CD4-positive, alpha-beta T cell treated with Interleukin-17A for 4 hours (primary cell): ENCODE results near the gene TMX3.

Source experiments
- DNase-seq: peaks from one replicate; pipeline ENCODE4 v3.0.0-alpha.2; 2020; ENCODE audit warnings: mixed read lengths

Gene TMX3, protein sequence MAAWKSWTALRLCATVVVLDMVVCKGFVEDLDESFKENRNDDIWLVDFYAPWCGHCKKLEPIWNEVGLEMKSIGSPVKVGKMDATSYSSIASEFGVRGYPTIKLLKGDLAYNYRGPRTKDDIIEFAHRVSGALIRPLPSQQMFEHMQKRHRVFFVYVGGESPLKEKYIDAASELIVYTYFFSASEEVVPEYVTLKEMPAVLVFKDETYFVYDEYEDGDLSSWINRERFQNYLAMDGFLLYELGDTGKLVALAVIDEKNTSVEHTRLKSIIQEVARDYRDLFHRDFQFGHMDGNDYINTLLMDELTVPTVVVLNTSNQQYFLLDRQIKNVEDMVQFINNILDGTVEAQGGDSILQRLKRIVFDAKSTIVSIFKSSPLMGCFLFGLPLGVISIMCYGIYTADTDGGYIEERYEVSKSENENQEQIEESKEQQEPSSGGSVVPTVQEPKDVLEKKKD

DNA sequence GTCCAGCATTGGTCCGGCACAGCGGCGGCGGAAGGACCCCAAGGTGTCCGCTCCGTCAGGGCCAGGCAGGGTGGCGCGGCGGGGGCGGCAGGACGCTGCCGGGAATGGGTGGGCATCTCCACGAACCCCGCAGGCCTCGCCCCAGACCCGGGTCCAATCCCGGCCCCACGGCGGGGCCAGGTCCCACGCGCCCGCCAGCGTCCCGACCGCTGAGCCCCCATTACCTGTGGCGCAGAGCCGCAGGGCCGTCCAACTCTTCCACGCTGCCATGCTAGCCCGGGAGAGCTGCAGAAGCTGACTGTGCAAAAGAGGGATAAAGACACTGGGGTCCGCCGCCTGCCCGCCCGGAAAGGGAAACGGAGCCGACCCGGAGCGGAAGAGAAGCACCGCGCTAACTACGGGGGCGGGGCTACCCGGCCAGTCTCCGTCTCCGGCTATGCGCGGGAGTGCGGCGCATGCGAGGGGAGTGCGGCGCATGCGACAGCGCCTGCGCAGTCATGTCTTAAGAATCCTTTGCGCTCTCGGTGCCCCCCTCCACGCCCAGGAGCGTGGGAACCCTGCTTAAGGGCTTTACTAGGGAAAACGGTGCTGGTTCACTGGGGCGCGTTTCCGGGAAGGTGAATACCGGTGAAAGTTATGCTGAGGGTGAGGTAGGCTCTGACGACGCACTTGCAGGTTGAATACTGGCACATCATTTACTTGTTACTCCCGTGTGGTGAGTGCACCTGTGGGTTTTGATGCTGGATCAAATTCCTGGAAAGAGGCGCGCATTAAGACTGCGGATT, at the start of gene TMX3:
Gene TMX3, minus strand, starts transcription at position 397 of the 785 bp plus-strand sequence. Its CDS starts 127 bp downstream, at position 270.
- DNase-seq, result peak; percentile 95

DNA sequence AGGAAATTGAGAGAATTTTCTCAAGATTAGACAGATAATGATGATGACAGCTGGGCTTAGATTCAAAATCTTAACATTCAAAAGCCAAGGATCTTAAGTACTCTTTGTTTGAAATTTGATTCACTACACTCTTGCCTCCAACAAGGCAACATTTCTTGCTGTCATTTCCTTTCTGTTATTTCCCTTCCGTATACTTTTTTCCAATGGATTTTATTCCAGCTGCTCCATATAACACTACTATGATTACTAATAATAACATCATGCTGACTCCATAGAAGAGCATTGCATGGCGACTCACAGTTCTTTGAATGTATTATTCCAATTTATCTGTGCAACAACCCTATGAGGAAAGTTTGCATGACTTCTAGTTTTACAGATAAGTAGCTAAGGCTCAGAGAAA, 49.1 kb upstream of the TMX3 start:
- no peak for DNase-seq

DNA sequence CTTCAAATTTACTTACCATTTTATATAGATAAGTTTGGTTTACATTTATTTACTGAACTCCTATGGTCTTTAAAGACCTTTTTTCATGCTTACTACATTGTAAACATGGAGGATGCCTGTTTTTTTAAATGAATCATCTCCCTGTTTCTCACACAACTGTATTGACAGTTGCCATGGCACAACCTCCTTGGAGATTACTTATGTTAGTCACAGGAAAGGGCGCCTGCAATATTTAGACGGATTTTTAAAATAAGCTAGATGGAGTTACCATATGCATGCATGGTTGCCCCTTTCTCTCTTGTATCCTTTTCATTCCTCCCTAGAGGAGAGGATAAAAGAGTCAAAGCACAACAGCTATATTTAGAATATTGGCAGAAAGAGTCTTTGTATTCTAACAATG, 48.2 kb upstream of the TMX3 start:
- no peak for DNase-seq

DNA sequence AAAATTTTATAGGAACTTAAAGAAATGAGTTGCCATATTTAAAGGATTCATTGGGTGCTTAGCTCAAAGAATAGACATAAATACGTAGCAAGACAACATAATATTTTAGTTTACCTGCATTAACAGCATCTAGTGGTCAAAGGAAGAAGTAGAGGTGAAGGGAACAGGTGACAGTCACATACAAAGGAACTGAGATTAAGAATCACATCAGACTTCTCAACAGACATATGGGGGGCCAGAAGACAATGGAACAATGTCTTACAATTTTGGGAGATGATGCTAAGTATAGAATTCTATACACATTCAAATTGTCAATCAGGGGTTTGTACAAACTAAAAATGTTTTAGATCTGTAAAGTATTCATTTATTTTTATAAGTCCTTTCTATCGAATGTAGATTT, 44.4 kb upstream of the TMX3 start:
- no peak for DNase-seq

DNA sequence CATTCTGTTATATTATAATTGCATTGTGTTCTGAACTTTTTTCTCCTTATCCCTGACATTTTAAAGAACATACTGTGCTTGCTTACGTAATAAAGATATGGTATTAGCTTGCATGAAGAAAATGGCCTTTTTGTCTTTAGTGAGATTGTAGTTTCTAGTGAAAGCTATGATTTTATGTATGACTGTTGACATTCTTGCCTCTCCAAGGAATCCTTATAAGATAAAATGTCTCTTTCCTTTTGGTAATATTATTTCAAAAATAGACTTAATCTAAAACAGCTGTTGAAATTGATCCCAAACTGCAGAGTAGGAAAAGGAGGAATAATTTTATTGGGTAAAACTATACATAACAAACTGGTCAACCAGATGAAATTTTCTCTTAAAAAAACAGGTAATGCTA, 42.2 kb upstream of the TMX3 start:
- no peak for DNase-seq

DNA sequence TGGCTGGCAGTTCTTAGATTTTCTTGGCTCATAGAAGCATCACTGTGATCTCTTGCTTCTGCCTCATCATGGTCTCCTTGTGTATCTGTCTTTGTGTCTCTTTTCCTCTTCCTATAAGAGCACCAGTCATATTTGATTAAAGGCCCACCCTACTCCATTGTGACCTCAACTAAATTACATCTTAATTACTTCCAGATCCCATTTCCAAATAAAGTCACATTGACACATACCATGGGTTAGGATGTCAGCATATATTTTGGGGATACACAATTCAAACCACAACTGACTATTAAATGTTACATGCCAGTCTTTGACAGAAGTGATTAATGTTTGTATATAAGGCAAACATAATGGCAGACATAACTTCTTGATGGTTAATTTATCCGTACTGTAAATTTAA, 27.3 kb upstream of the TMX3 start:
- no peak for DNase-seq

DNA sequence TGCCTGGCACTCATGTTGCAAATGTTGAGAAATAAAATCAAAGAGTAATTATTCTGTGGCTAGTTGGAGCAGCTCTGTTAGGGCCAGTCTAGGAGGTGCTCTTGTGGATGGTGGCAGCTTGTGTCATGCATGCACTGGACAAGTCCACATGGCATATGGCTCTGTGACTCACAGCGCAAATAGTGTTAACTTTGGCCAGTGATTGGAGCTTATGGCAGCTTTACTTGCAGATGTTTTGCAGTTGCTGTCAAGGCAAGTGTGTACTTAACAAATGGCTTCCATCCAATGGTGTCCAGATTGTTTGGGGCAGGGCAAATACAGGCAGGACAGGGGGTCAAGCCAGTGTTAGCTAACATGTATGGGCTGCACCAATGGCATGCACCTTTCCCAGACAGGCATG, 26.1 kb upstream of the TMX3 start:
- DNase-seq, result no peak

DNA sequence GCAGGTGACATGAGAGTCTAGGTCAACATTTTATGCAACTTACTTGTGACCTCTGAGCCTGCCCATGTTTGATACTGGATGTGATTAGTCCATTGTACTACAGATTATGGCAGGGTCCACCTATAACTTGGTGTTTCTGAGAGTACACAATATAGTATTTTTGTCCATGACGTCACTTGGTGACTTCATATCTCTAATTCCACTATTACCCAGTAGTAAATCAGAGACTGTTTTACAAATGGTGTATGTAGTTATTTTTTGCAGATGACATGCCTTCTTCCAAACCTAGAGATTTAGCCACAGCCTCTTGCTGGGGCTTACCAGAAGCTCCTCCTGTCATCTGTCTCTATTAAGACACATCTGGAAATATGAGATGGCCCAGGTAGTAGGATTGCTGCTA, 24.6 kb upstream of the TMX3 start:
- no peak for DNase-seq

DNA sequence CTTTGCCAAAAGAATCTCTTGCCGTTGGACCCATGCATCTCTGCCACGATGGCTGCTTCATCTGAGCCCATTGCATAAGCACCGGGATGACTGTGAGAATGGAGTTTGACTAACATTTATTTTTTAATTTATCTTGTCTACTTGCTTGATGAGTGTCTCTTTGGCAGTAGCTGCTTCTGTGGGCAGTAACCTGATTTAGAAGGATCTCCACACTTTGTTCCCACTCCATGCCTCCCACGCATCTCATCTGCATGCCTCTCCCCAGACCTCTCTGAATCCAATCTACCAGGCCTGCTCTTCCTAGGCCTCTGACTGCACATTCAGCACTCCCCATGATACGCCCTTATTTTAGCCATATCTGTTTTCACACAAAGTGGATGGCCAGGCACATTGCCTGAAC, 23.7 kb upstream of the TMX3 start:
- DNase-seq, result no peak

DNA sequence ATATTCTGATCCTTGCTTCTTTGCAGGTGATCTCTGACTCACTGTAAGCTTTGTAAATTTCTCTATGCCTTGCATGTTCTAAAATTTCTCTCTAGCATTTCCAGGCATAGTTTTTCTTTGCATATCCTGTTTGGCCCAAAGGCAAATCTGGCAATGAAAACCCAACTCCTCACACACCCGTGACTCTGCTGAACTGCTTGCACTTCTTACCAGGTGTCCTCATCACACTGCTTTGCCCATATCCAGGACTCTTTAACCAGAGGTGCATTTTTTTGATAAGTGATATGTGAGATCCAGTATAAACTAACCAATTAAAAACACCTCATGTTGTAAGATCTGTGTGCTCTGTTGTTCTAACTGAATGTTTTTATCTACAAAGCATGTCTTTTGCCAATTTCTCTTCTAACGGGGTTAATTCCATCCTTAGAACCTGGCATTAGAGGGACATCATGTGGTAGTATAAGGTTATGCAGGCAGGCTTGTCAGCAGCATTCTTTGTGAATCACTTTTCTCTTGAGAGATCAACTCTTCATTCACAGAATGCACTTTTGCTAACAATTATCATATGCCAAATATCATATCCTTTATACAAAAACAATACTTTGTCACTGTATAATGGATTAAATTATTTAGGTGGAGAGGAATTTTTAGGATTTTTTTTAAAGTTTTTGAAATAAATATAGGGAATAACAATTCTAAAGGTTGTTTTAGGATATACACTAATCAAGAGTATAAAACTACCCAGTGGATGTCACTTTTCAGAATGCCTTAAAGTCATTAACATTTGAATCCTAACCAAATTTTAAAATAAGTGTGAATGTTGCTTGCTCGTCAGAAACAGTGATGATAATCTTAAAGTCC, 20.8 kb upstream of the TMX3 start:
- peak; percentile 15 for DNase-seq

DNA sequence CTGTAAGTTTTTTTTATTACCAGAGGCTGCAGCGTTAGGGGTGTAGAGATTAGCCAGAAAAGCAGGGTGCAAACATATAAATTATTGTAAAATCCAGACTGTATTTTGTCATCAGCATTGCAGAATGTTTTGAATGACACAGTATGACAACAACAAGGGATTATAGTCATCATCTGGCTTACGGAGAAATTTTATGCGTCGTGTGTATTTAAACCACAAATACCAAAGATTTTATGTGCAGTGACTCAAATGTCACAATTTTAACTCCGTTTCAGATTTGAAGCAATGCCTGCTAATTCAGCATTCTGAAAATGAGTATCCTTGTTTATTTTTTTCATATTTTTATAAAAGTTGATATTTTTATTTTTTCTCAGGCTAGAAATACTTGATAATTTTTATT, 19.4 kb upstream of the TMX3 start:
- no peak for DNase-seq

DNA sequence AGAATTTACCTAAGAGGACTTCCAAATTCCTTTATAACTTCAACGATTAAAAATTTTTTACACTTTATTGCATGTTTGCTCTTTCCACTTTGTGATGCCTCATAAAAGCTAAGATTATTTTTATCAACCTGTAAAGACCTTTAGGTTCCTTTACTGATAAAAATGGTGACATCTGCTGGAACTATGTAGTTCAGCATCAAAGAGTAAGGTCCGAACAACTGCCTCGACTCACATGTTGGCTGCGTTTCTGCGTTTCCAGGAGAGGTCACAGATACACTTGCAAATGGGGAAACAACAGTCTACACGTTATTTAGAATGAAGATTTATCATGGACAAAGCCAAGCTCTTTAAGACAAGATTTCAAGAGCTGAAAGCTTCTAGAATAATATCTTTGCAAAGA, 18.8 kb upstream of the TMX3 start:
- no peak for DNase-seq

DNA sequence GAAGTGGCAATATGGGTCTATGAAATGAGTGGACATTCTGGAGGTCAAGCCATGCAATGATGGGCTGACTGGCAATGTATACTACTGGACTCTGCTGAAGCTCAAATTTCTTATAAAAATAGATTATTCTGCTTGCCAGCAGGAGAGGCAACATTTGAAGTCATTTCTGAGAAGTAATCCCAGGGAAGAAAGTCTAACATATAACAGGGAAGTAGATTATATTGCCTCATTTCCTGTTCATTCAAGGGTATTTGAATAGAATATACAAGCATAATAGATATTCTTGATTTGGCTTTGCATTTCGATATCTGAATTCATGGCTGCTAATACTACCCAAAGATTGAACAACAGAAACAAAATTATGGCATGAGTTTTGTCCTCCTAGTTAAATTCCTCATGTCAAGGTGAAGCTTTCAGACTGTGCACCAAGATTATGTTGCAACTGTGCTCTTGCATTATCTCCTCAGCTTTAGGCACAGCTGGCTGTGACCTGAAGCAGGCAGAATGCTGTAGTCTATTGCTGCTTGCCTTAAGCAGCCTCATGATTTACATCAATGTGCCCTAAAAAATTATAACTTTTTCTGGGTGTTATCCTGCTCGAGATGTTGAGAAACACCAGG, 13.3 kb upstream of the TMX3 start:
- DNase-seq, result no peak

DNA sequence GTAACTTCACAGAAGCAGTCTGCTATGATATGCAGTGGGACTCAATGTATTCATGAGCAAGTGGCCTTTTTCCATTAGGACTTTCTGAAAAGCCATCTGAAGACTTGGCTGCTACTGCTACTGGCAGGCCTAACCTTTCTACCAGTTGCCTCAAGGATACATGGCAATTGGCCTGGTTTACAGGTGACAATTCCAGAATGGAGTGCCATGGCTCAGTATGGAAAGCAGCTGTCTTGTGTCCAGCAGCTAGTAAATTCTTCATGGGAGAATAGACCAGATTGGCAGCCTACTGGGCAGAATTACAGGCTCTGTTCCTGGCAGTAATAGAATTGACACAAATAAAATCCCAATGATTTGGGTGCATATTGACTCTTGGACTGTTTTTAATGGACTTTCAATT, 12.6 kb upstream of the TMX3 start:
- DNase-seq, result no peak

DNA sequence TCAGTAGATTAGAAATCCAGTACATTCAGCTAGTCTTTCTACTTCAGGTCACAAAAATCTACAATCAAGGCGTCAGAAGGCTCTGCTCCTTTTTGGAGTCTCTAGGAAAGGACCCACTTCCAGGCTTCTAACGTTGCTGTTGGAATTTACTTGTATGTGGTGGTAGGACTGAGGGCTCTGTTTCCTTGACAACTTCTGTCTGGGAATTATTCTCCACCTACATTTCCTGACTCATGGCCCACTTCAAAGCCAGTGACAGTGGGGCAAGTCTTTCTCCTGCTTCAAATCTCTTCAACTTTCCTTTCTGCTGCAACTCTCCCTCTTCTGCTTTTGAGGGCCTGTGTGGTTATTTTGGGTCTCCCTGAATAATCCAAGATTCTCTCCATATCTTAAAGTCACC, 10.4 kb upstream of the TMX3 start:
- no peak for DNase-seq

DNA sequence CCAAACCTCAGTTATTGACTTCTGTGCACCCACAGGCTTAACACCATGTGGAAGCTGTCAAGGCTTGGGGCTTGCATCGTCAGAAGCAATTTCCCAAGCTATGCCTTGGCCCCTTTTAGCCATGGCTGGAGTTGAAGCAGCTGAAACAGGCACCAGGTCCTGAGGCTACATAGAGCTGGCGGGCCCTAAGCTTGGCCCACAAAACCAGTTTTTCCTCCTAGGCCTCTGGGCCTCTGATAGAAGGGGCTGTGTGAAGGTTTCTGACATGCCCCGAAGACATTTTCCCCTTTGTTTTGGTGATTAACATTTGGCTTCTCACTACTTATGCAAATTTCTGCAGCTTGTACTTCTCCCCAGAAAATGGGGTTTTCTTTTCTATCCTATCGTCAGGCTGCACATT, 9.1 kb upstream of the TMX3 start:
- no peak for DNase-seq

DNA sequence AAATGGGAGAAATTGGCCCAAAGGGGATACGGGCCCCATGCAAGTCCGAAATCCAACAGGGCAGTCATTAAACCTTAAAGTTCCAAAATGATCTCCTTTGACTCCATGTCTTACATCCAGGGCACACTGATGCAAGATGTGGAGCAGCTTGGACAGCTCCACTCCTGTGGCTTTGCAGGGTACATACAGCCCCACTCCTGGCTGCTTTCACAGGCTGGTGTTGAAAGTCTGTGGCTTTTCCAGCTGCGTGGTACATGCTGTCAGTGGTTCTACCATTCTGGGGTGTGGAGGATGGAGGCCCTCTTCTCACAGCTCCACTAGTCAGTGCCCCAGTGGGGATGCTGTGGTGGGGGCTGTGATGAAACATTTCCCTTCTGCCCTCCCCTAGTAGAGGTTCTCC, 8.6 kb upstream of the TMX3 start:
- DNase-seq, result no peak

DNA sequence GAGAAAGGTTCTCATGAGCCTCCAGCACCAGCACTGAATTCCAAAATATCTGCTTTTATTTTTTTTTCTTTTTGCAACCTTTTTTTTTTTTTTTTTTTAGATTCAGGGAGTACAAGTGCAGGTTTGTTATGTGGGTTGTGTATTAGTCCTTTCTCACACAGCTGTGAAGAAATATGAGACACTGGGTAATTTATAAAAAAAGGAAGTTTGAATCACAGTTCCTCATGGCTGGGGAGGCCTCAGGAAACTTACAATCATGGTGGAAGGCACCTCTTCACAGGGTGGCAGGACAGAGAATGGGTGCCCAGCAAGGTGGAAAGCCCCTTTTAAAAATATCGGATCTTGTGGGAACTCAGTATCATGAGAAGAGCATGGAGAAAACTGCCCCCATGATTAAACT, 7.9 kb upstream of the TMX3 start:
- no peak for DNase-seq

DNA sequence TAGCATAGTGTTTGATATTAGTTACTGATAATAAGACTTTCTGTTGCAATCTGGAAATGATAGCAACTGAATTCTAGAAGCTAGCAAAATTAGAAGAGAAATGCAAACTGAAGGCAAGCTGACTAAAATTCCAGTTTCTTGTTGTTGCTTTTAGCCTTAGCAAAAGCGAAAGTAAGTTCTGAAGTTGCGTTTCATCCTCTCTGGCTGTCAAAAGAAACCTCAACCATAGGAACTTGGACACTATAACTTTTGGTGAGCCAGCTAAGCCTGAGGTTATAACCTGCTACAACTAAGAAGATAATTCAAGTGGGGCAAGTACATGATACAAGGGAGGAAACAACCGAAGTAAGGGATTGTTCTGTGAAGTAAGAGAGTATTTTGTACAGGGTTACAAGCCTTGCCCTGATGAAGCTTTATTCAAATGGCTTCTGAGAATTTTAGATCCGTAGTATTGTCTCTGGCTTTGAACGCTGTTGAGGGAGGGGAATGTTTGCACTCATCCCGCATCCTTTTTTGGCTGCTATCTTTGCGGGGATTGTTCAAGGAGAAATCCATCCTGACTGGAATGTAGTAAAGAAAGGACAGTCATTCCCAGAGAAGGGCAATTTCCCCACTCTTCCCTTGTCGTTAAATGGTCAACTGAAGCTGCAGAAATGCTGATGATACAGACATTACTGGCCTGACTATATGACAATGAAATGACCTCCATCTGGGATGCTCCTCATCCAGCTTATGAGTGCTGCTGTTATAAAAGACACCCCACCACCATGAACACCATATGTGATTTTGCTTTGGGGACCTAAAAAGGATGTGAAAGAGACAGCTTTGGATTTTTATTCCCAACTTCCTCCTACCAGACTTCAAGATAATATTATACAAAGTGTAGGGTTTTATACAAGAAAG, 7.0 kb upstream of the TMX3 start:
- DNase-seq, result no peak

DNA sequence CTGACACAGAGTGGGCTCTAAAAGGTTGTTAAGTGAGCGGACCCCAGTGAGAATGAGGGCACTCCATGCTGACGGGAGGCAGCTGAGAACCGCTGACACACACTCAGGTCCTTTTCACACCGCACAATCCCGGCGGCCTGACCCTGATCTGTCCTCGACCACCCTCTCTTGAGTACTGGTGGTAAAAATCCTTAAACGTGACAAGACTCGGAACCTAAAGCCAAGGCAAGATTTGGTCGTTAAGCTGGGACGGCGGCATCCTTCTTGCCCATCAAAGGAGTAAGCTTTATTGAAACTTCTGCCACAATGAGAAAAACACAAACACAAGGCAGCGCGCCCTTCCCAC, 569 bp downstream of the TMX3 start:
- no peak for DNase-seq

DNA sequence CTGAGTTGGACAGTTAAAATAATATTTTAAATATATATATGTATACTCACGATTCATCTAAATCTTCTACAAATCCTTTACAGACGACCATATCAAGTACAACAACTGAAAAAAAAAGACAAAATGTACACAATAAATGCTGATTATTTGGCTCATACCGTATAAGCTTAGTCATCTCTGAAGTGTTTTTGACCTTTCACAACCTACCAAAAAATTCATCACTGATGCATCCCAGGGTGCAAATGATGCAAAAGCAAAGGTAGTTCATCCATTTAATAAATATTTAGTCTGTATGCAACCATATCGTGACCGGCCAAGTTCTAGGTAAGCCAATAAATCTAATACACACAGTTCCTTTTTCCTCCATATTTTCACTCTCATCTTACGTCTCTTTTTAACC, 1.1 kb downstream of the TMX3 start:
- no peak for DNase-seq

DNA sequence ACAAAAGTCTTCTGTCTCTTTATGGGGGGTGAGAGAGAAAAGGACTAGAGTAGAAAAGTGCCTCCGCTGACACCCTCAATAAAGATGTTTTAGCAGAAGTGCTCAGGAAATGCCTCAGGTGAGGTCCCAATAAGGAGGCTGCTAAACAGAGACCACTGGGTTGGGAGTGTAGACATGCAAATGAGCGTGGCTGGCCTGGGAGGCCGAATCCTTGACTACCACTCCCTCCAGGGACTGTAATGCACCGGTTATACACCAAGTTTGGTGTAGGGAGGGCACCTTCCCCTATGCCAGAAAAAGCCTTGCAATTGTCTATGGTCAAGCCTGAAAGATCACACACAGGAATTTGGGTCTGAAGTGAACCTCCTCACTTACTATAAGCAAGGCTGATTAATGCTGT, 1.8 kb downstream of the TMX3 start:
- no peak for DNase-seq
